HG02840 (cell line): ENCODE results near the gene FOXP2.
"Not testable (repeated sequence)": the region's sequence is repeated elsewhere in the genome, so short reads cannot be mapped to it uniquely, and the experiment has no call there.

ENCODE experiments used
- ATAC-seq: cut with Tn5 transposase; IDR thresholded peaks from one replicate; pipeline ENCODE4 v1.9.1; 2021; ENCODE audit warnings: mild to moderate bottlenecking, moderate library complexity, moderate number of reproducible peaks; ENCODE audit not compliant: unreplicated experiment, low FRiP score

The FOXP2 gene

DNA sequence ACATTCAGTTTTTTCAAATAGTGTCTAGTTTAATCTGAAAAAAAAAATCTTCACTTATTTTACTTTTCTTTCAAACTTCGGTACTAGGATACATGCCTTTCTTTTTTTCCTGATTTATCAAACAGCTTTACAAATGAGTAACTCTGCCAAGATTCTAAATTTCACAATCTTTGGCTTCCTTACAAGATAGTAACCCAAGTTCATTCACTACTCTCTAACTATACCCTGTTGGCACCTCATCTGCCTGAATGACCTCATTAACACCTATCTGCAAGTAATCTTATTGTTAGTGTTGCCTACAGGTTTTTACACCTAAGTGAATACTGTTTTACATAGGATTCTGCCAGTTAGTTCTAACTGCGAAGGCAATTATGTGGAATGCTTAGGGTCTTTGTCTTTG is 159.8 kb downstream of the FOXP2 start:
- ATAC-seq: no peak

DNA sequence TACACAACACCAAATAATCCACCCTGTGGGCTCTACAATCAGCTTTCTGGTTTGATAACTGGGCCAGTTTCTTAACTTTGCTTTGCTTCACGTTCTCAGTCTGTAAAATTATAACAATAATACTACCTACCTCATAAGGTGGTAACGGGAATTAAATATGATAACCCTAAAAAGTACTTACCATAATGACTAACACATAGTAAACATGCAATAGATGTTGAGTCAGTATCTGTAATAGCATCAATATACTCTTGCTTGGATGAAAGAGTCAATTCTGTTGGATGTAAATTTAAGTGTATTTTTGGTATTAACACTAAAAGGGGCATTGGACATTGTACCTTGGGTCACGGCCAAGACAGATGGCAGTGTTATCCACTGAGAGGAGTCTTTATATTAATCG is 160.5 kb downstream of the FOXP2 start:
- no peak for ATAC-seq

DNA sequence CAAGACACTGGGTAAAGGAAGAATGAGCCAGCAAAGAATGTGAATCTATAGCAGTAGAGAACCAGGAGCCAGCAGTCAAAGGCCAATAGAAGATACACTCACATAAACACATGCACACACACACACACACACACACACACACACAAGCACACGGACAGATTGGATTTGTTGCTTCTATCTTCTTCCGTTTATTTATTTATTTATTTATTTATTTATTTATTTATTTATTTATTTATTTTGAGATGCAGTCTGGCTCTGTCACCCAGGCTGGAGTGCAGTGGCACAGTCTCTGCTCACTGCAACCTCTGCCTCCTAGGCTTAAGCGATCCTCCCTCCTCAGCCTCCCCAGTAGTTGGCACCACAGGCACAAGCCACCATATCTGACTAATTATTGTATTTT is 166.3 kb downstream of the FOXP2 start:
- not testable (repeated sequence) for ATAC-seq

GRCh38 chr7:114588506-114588905 is 173.9 kb downstream of the FOXP2 start:
- no peak for ATAC-seq

DNA sequence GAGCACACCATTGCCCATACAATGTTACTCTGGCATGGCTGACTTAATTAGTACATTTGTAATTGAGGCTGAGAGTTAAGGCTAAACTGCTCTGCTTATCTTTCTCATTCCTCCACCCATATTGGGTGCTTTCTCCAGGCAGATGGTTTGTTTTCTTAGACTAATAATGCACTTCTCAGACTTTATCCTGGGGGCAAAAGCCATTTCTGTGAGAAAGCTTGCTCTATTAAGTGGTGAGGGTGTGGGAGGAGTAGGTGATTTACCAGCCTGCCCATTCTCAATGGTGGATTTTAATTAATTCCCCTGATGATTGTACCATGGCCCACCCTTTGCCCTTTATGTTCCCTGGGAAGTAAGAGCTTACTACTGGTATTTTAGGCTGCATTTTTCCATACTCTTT is 174.8 kb downstream of the FOXP2 start:
- no peak for ATAC-seq

DNA sequence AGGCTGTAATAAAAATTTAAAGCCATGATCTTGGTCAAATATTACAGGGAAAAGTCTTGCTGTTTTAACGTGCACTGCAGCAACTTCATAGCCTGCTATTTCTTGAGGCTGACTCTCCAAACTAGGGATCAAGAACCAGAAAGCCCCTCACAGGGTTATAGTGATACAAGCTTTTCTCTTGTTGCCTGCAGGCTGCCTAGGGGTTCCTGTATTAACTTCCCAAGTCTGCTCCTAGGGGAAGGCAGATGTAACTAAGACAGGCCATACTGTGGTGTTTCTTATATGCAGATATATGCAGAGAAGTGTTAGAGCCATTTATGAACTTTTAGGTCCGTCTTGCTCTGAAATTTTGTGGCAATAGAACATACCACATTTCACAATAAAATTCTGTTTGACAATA is 175.7 kb downstream of the FOXP2 start:
- ATAC-seq: no peak

DNA sequence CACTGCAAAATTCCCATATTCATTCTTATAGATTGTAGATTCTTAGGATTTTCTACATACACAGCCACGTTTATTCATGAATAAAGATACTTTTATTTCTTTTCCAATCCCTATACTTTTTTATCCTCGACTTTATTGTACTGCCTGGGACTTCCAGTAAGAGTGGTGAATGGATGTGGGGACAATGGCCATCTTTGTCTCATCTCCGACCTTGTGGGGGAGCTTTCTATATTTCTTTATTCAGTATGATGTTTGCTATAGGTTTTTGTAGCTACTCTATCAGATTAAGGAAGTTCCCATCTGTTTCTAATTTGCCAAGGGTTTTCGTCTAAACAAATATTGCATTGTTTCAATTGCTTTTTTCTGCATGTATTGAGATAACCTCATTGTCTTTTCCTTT is 184.3 kb downstream of the FOXP2 start:
- ATAC-seq: no peak

GRCh38 chr7:114606100-114606499 is 191.5 kb downstream of the FOXP2 start:
- no peak for ATAC-seq

DNA sequence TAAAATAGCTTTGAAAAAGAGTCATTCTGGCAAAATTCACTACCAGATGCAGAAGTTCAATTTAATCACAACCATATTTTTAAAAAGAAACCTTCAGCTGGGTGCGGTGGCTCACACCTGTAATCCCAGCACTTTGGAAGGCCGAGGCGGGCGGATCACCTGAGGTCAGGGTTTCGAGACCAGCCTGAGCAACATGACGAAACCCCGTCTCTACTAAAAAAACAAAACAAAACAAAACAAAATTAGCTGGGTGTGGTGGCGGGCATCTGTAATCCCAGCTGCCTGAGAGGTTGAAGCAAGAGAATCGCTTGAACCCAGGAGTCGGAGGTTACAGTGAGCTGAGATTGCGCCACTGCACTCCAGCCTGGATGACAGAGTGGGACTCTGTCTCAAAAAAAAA is 194.2 kb downstream of the FOXP2 start:
- not testable (repeated sequence) for ATAC-seq

DNA sequence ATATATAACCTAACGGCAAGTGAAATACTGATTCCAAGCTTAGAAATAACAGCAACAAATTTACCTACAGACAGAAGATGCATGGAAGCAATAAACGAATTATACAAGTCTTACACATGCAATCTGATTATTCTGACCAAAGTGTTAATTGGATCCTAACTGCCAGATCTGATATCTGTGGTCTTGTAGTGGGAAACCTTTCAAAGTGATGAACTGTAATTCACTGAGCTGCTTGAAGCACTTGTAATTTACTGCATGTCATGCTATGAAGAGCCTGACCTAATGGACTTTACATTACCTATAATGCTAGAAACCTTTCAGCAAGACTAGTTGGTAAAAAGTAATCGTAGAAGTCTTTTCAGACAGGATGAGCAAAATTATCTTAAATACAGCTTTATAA is 205.6 kb downstream of the FOXP2 start:
- ATAC-seq: no peak

- ATAC-seq: no peak
Observed at GRCh38 chr7:114622221-114622620, 207.6 kb downstream of the FOXP2 start.

DNA sequence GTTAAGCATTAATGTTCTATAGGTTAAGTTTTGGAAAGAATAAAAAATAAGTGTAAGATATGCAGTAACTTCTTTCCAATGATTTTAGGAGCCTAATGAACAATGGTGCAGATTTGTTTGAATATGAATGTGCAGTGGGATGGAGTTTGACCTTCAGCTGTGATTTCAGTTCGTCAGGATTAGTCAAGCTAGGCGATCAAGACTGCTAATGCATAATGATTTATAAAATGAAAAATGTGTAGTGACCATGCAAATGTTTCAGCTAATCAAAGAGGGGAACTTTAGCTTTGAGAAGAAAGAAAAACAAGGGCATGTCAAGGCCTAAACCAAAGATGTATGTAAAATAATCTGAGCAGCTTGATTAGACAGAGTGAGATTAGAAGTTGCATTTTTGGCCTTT is 208.5 kb downstream of the FOXP2 start:
- ATAC-seq: no peak

DNA sequence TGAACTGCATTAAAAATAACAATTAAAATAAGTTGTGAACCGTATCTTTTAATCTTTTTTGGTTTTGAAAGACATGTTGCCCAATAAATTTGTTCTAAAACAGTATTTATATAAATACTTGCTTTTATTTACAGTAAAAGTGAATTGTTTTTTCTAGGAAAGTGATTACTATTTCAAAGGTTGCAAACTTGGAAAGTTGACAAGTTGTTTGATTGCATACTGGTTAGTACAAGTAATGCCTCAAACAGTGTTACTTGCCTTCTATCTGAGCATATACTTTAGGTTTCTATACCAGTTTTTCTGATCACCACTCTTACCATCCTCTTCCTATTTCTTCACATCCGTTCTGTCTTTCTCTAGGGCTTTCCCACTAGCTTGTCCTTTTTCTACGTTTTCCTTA is 212.6 kb downstream of the FOXP2 start:
- no peak for ATAC-seq

DNA sequence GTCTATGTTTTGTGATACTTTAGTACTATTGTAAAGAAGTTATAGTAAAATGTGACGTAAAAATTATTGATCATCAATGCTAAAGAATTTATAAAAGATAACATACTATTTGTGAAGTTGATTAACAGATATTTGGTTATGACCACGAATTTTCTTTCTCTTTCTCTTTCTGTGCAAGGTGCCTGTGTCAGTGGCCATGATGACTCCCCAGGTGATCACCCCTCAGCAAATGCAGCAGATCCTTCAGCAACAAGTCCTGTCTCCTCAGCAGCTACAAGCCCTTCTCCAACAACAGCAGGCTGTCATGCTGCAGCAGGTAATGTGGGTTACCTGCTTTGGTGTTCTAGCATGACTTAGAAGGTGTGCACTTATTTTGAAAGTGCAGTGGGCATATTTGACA is 213.7 kb downstream of the FOXP2 start:
- no peak for ATAC-seq

DNA sequence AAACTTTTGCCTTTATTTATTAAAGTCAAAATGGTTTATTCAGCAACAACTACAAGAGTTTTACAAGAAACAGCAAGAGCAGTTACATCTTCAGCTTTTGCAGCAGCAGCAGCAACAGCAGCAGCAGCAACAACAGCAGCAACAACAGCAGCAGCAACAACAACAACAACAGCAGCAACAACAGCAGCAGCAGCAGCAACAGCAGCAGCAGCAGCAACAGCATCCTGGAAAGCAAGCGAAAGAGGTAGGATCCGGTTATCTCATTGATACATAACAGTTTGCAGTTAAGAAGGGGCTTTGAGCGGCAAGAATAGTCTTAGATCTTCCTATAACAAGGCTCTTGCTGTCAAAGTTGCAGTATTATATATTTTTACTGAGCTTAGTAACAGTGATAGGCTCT is 215.1 kb downstream of the FOXP2 start:
- ATAC-seq: no peak

- ATAC-seq: no peak
Observed at GRCh38 chr7:114630201-114630990, 215.8 kb downstream of the FOXP2 start.

DNA sequence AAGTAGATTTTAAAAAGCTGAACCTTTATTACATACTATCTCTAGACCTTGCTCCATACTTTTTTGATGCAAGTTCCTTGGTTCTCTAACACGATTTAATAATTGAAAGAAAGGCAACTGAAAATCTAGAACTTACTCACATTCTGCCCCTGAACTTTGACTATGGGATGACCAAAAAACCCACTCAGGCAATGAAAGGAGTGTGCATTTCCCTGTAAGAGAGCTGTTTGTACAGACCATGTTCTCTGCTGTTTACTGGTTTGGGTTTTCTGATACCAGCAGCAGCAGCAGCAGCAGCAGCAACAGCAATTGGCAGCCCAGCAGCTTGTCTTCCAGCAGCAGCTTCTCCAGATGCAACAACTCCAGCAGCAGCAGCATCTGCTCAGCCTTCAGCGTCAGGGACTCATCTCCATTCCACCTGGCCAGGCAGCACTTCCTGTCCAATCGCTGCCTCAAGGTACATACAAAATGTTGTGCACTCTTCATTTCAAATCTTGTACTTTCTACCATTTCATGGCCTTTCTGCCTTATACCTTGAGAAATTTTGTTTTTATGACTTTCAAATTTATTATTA is 216.7 kb downstream of the FOXP2 start:
- no peak for ATAC-seq

- no peak for ATAC-seq
Observed at GRCh38 chr7:114639451-114639850, 224.8 kb downstream of the FOXP2 start.

- ATAC-seq: no peak
Observed at GRCh38 chr7:114644455-114644854, 229.8 kb downstream of the FOXP2 start.

- no peak for ATAC-seq
Observed at GRCh38 chr7:114645451-114645850, 230.8 kb downstream of the FOXP2 start.

GRCh38 chr7:114647518-114647917 is 232.9 kb downstream of the FOXP2 start:
- no peak for ATAC-seq

DNA sequence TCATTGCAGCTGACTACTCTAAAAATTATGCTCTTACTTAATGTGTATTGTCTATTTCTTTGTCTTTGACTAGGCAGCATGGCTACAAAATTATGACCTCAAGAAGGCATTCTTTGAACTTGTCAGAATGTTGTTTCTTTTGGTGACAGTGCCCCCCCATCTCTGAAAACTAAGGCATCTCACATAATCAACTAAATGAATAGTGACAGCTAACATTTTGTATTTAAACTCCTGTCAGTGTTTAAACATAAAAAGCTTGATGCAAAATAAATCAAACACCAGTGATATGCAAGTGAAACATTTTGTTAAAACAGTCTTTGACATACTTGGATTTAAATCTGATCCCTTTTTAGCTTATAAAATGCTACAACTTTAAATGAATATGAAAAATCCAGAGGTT is 233.5 kb downstream of the FOXP2 start:
- no peak for ATAC-seq
